WTC11 (cell line): ENCODE results near the gene OXSM. TPM values are rescaled to one million over a fixed set of nuclear protein-coding genes. Genes with fewer than 3 reads are reported as not detected.

Experiments used
- ATAC-seq: fragments of 200-7000 bp; cut with Tn5 transposase; 2 replicates; pipeline ENCODE4 v1.10.0; 2021; ENCODE audit warnings: mild to moderate bottlenecking, moderate library complexity
- CTCF ChIA-PET: fragments of 300-600 bp; sonication (Branson Sonifier 250); formaldehyde crosslinking; loops from one replicate; lab custom pipeline; 2021; ENCODE audit warnings: antibody characterized with exemption; lab: Charles Lee
- POLR2A ChIA-PET: fragments of 350-600 bp; sonication (Branson Sonifier 250); formaldehyde crosslinking; loops from one replicate; lab custom pipeline; 2021; ENCODE audit warnings: antibody characterized with exemption; lab: Charles Lee
- DNase-seq: peaks from one replicate; pipeline ENCODE4 v3.0.0; 2021; ENCODE audit warnings: low spot score
- H3K27ac Mint-ChIP-seq: 2 replicates; pipeline ENCODE4 v1.8.0; 2021; ENCODE audit warnings: mixed read lengths
- H3K27me3 Mint-ChIP-seq: 2 replicates; pipeline ENCODE4 v1.8.0; 2021; ENCODE audit warnings: low read depth, mild to moderate bottlenecking, moderate library complexity, mixed read lengths
- H3K36me3 Mint-ChIP-seq: 2 replicates; pipeline ENCODE4 v1.8.0; 2021; ENCODE audit warnings: mixed read lengths
- H3K4me1 Mint-ChIP-seq: 2 replicates; pipeline ENCODE4 v1.8.0; 2022; ENCODE audit warnings: mixed read lengths
- H3K4me3 Mint-ChIP-seq: 2 replicates; pipeline ENCODE4 v1.8.0; 2021; ENCODE audit warnings: mild to moderate bottlenecking, moderate library complexity, mixed read lengths
- H3K9me3 Mint-ChIP-seq: 2 replicates; pipeline ENCODE4 v1.8.0; 2021; ENCODE audit warnings: mixed read lengths
- ATF6 ChIP-seq: sonication (generic); formaldehyde crosslinking; IDR thresholded peaks from 2 replicates; pipeline ENCODE4 v1.8.1; 2023; ENCODE audit warnings: mild to moderate bottlenecking, missing genetic modification reagents
- CDX4 ChIP-seq: fragments of 250-450 bp; sonication (Bioruptor Pico); IDR thresholded peaks from 2 replicates; pipeline ENCODE4 v1.9.0; 2021; ENCODE audit warnings: moderate library complexity, mild to moderate bottlenecking, inconsistent platforms, borderline replicate concordance
- ERG ChIP-seq: fragments of 250-450 bp; sonication (Bioruptor Pico); IDR thresholded peaks from 2 replicates; pipeline ENCODE4 v1.8.0; 2021; ENCODE audit warnings: mild to moderate bottlenecking
- FOXK1 ChIP-seq: sonication (generic); formaldehyde crosslinking; IDR thresholded peaks from 2 replicates; pipeline ENCODE4 v1.8.0; 2022; ENCODE audit warnings: mild to moderate bottlenecking, moderate library complexity, missing genetic modification reagents
- GABPB1 ChIP-seq: sonication (generic); formaldehyde crosslinking; IDR thresholded peaks from 2 replicates; pipeline ENCODE4 v1.8.1; 2023; ENCODE audit warnings: mild to moderate bottlenecking, missing genetic modification reagents
- GRHL2 ChIP-seq: fragments of 250-450 bp; sonication (Bioruptor Pico); IDR thresholded peaks from 2 replicates; pipeline ENCODE4 v1.8.0; 2022; ENCODE audit warnings: mild to moderate bottlenecking, moderate library complexity; ENCODE audit not compliant: insufficient replicate concordance, severe bottlenecking
- JUN ChIP-seq: sonication (generic); formaldehyde crosslinking; IDR thresholded peaks from 2 replicates; pipeline ENCODE4 v1.8.0; 2023; ENCODE audit warnings: mild to moderate bottlenecking, missing genetic modification reagents
- MXD4 ChIP-seq: fragments of 250-450 bp; sonication (Bioruptor Pico); IDR thresholded peaks from 2 replicates; pipeline ENCODE4 v1.8.0; 2021; ENCODE audit warnings: mild to moderate bottlenecking, moderate library complexity, borderline replicate concordance
- STAT6 ChIP-seq: sonication (generic); formaldehyde crosslinking; conservative IDR thresholded peaks from 2 replicates; pipeline ENCODE4 v1.8.1; 2023; ENCODE audit warnings: mild to moderate bottlenecking, low read depth, missing genetic modification reagents, moderate library complexity
- TEAD1 ChIP-seq: sonication (generic); formaldehyde crosslinking; IDR thresholded peaks from 2 replicates; pipeline ENCODE4 v1.8.0; 2022; ENCODE audit warnings: mild to moderate bottlenecking, missing genetic modification reagents
- ZBTB43 ChIP-seq: sonication (generic); formaldehyde crosslinking; IDR thresholded peaks from 2 replicates; pipeline ENCODE4 v1.8.1; 2023; ENCODE audit warnings: mild to moderate bottlenecking, missing genetic modification reagents
- ZNF532 ChIP-seq: fragments of 250-450 bp; sonication (Bioruptor Pico); IDR thresholded peaks from 2 replicates; pipeline ENCODE4 v1.9.0; 2021; ENCODE audit warnings: mild to moderate bottlenecking, borderline replicate concordance
- total RNA-seq: library from RNA; stranded (reverse); gene quantifications from 3 replicates; pipeline ENCODE4 v1.2.3, GENCODE V29; 2021
- TF ChIP-seq, protein P1 (sequence below): sonication (generic); formaldehyde crosslinking; IDR thresholded peaks from 2 replicates; pipeline ENCODE4 v1.8.1; 2023; ENCODE audit warnings: mild to moderate bottlenecking, missing genetic modification reagents, moderate library complexity

The OXSM gene
- total RNA-seq, 1 experiment from 2014 or later, result 2.7 TPM

GRCh38 chr3:25784971-25785370 lies 4.9 kb upstream of the OXSM start:
- Mint-ChIP-seq H3K27me3 (peaks cover 7% of the 10 kb centered on the region), H3K27ac (no peak overlapping the region), H3K9me3 (no peaks in the 10 kb centered on the region), H3K36me3 (no peaks in the 10 kb centered on the region), H3K4me3 (no peak overlapping the region), H3K4me1 (peaks cover 54% of the 10 kb centered on the region)
- DNase-seq (no peak), ATAC-seq (no peak)
- CTCF ChIA-PET, result no interaction called here
- TF ChIP-seq MXD4 (CRISPR knock-in tag) (no peak), JUN (CRISPR knock-in tag) (no peak)
- TF ChIP-seq, all 79 proteins: peak for 0
- POLR2A ChIA-PET, result no interaction called here

DNA sequence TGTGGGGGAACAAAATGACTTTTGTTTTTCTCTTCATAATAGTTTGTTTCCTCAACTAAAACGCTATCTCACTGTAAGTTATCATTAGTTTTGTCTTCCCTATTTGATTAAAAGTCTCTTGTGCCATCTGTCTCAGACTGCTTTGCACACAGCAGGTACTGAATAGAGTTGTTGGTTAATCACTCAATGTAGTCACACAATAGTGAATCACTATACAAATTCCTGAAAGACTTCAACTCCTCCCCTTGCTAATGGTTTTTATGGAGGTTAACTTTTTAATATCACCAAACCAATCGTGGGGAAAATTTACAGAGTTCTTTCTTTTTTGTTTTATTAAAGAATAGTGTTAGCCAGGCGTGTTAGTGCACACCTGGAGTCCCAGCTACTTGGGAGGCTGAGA lies 4.1 kb upstream of the OXSM start:
- POLR2A ChIA-PET, result no interaction called here
- Mint-ChIP-seq H3K4me3 (no peak overlapping the region), H3K36me3 (no peaks in the 10 kb centered on the region), H3K27me3 (peaks cover 7% of the 10 kb centered on the region), H3K27ac (no peak overlapping the region), H3K4me1 (peaks cover 56% of the 10 kb centered on the region), H3K9me3 (no peaks in the 10 kb centered on the region; the same call in 1 of the 2 replicates)
- ATAC-seq (no peak), DNase-seq (no peak)
- CTCF ChIA-PET, result no interaction called here
- TF ChIP-seq ERG (CRISPR knock-in tag), result no peak
- no peak for TF ChIP-seq ATF6 (CRISPR knock-in tag)
- TF ChIP-seq GRHL2 (CRISPR knock-in tag), result no peak
- no peak for TF ChIP-seq CDX4 (CRISPR knock-in tag)
- no peak for TF ChIP-seq ZNF532 (CRISPR knock-in tag)
- no peak for TF ChIP-seq ZBTB43 (CRISPR knock-in tag)
- no peak for TF ChIP-seq STAT6
- no peak for TF ChIP-seq TEAD1
- no peak for TF ChIP-seq GABPB1
- TF ChIP-seq, protein P1, sequence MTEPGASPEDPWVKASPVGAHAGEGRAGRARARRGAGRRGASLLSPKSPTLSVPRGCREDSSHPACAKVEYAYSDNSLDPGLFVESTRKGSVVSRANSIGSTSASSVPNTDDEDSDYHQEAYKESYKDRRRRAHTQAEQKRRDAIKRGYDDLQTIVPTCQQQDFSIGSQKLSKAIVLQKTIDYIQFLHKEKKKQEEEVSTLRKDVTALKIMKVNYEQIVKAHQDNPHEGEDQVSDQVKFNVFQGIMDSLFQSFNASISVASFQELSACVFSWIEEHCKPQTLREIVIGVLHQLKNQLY, result no peak
- TF ChIP-seq FOXK1, result no peak
- TF ChIP-seq, all 79 proteins: peak for 0
